Stimulated activated CD8-positive, alpha-beta memory T cell treated with anti-CD3 and anti-CD28 coated beads, Interleukin-4, amount 100 ng/mL, for 24 hours (primary cell): Measurements from ENCODE around the gene MYH3.

Experiments used
- DNase-seq: peaks from one replicate; pipeline ENCODE4 v3.0.0-alpha.2; 2020; ENCODE audit warnings: low read depth

Gene MYH3

DNA sequence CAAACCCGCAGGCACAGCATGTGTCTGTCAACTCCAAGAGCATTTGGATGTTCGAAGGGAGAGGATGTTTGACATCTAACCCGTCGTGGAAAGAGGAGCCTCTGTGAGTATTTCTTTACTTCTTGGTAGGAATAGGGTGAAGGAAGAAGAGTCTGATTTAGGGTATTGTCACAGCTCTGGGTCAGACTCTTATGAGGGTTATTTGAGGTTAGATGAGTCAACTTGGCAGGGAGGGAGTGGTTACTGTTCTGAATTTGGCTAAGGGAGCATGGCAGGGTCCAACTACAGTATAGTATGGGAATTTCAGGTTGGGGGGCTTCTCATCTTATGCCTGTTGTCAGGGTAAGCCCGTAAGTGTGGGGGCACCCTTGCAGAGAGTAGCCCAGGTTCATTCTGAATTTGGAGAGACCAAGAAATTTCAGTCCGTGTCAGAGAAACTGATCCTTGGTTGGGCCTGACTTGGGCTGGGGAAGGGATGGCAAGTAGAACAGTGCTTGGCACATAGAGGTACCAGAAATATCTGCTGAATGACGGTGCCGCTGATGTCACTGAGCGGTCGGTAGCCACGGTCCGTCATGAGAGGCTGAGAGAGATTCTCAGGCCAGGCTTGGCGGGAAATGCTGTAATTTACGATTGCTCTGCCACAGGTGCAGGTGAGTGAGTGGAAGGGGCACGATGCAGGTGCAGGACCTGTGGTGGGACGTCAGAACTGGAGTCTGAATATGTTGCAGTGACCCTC lies 43.2 kb downstream of the MYH3 start:
- DNase-seq, result no peak

DNA sequence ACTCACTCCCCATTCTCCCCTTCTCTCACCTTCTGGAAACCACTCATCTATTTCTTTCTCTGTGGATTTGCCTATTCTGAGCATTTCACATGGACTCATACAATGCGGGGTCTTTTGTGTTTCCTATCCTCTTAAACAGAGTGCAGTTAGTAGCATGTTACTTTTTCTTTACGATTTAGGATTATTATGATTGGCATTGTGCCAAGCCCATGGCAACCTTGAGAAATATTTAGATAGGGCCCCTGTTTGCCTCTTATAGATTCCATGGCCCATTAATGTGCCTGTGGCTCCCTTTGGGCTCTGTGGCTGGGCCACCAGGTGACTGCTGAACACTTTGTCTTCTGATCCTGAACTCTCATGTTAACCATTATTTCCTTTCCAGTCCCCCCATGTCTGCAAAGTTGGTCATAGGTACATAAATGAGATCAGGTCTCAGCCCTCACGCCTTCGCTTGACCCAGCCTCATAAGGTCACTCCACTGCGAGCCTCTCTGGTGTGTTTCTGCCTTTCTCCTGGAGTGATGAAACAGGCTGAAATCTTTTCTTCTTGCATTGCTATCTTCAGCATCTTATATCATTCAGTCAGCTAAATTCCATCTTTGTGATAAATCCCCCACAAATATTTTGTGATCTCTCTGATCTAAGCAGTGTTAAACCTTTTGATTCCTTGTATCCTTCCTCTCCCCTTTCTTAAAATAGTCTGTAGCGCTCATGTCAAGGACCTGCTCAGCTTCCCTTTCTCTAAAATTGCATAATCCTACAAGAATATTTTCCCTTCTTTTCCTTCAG lies 44.0 kb downstream of the MYH3 start:
- no peak for DNase-seq

DNA sequence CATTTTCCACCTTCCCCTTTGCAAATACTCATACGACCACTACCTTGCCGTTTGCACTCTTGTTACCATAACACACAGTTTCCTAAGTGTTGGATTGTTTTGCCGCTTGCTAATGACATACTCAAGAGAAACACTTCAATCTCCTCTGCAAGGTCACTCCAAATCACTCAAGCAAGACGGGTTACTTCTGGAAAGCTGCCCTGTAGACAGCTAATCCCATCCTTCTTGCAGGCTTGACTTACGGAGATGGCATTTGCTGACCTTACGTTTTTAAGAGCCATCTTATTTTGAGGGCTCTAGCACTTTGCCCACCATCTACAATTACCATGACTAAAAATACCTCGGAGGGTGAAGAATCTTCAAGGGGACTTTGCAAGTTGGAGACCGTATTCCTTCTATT lies 46.2 kb downstream of the MYH3 start:
- no peak for DNase-seq

DNA sequence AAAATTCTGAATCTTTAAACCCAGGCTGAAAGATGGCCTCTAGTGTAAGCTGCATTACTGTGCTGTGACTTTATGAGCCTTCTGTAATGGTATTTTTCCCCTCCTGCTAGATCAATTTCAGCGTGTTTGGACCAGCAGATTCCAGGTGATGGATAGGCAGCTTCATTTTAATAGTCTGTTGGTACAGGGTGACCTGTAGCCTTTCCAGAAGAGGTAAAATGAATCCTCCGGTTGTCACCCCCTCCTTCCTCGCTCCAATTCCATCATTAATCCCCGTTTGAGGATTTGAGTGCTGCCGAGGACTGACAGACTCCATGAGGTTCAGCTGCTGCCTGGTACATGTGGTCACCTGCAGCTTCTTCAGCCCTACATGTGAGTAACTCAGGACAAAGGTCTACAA lies 48.9 kb downstream of the MYH3 start:
- no peak for DNase-seq

DNA sequence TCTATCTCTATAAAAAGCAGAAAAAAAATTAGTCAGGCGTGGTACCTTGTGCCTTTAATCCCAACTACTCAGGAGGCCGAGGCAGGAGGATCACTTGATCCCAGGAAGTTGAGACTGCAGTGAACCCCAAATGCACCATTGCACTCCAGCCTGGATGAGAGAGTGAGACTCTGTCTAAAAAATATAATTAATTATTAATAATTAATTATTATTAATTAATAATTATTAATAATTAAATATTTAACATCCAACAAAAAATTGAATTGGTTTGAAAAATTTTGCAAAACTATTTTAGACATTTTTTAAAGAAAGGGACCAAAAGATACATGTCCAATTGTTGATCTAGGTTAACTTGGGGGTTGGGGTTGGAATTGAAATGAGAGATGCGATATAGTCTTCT lies 51.0 kb downstream of the MYH3 start:
- no peak for DNase-seq

DNA sequence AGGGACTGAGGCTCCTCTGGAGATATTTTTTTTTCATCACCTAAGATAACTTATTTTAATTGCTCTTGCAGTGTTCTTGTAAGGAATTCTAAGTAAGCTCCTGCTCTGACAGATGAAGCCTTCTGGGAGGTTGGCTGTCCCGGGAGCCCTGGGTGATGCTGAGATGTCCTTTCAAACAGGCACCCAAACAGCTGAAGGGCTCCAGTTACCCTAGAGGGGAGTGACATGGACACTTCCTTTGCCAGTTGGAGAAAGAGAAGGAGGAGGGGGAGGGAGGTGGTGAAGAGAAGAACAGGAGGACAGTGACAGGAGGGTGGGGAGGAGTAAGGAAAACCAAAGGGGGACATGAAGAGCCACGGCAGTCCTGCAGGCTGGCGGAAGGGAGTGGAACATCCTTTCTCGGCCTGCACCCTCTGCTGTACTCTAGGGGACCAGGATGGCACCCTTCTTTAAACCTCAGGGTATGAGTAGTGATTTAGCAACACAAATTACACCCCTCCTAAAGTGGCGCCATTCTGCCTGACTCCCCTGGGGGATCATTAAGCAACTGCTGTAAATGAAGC lies 51.8 kb downstream of the MYH3 start:
- no peak for DNase-seq

DNA sequence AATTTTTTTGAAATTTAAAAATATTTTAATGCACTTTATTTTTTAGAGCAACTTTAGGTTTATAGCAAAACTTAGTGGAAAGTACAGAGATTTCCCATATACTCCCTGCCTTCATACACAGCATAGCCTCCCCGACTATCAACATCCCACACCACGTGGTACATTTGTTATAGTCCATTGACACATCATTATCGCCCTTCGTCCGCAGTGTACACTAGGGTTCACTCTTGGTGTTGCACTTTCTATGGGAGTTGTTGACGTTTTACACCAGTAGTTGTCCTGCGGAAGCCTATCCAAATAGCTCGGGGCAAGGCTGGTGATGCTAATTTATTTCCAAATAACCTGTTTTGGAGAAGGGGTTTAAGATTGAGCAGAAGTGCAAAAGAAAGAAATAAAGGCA lies 52.6 kb downstream of the MYH3 start:
- no peak for DNase-seq

DNA sequence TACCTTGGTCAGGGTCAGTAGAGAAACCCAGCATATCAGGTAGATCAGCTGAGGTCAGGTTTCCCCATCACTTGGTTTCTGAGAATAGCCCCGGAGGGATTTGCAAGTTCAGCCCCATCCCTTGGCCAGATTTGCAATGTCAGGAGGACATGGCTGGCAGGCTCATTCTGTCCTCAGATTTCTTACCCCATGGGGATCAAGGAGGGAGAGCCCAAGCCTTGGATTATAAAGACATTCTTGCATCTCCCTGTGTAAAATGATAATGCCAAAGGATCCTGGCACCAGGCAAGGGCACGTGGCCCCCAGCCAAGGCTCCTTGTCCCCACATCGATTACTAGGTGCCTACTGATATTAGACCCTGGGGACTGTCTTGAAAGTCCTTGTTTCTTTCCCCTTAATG lies 53.2 kb downstream of the MYH3 start:
- DNase-seq, result no peak

DNA sequence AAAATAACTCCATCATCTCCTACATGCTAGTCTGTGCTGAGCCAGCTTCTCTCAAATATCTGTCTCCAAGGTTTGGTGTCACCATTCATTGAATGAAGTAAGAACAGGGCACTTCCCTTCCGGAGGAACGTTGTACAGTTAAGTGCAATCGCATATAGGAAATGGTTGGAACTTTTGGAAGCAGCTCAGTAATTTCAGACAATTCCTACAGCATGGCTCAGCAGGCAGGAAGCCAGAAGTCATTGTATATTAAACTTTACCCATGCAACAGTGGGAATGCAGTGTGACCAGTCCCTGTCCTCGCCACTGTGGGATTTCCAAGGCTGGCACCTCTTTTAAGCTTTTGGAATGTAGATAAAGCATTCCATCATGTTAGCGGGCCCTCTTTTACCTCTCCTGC lies 56.5 kb downstream of the MYH3 start:
- no peak for DNase-seq

DNA sequence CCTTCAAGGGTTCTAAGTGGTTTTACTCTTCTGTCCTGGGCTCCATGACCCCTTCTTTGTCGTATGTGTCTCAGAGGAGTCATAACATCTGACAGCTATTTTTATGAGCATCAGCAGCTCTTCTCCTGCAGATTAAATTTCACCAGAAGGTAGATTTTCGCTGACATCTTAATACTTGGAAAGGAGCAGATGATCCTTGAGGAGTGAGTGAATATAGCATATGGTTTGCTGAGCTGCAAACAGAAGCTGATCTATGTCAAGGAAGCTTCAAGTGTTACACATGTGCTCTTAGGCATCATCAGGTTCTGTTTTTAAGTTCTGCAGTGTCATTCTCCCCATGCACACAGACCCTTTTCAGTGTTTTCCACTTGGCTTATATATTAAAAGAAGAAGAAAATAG lies 58.5 kb downstream of the MYH3 start:
- DNase-seq, result no peak

DNA sequence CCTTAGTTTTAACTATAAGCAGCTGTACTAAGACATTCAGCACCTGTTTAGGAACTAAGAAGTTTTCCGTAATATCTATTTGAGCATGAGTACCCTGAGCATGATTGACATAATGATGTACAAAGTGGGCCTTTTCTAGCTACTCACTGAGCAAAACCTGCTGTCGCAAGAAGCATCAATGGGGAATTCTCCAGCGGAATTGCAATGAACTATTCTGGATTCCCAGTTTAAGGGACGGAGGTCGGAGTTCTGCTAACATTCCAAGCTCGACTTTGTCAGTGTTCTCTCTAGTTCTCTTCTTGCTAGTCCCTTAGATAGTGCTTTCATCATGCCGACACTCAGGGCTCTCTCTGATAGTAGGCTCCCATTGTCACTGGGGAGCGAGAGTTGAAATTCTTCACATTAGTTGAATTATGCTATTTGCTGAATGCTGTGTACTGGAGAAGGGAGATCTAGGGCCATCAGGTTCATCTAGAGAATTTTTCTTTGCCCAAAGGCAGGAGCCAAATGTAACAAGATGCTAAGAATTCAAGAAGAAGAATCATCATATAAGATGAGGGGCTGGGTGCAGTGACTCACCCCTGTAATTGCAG lies 67.5 kb downstream of the MYH3 start:
- DNase-seq, result no peak

DNA sequence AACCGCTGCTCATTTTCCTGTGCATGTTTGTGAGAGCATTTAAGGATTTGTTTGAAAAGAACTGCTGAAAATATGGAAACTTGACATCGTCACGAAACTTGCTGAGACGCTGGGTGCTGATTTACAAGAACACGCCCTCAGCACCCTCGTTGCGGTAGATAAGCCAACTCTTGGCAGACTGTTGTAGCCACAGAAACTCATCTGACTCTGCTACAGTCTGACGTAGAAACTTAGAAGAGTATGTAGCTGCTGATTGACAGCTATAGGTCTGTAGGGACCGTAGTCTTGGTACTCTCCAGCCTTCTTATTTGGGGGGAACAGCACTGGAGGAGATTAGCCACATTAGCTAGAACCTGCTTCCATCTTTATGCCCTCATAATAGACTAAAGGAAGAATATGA lies 71.6 kb downstream of the MYH3 start:
- DNase-seq, result no peak

DNA sequence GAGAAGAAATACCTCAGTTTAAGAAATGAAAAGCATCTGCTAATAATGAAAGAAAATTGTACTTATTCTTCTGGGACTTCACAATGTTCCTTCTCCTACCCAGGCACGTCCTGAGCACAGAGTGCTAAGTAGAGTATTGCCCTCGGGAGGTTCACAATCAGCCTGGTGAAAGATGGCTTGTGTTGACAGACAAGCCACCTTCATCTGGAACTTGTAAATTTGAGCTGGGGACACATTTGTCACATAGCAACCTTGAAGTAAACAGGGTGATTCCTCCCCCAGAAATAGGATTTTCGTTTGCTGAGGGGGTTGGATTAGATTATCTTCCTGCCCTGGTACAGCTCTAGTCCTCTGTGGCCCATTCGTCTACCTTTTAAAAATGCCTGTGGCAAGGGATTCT lies 73.3 kb downstream of the MYH3 start:
- no peak for DNase-seq

DNA sequence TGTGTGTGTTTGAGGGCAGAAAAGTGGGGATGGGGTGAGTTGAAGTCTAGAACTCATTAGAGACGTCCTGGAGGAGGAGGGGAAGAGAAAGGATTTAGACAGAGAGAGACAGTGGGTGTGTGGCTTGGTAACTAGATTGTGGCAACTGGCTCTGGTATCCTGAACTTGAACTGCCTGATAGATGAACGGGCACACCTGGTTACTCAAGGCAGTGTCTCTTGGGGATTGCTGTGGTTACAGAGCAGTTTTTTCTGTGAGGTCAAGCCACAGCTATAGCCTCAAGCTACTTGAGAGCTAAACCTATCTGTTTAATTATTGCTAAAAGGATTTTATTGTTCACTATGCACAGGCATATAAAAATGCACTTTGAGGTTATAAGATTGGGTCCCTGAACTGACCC lies 77.8 kb downstream of the MYH3 start:
- DNase-seq, result no peak
